HG03095 (cell line): Measurements from ENCODE around the gene SCLT1.

Experiments used
- ATAC-seq: cut with Tn5 transposase; IDR thresholded peaks from one replicate; pipeline ENCODE4 v1.9.1; 2021; ENCODE audit warnings: moderate library complexity; ENCODE audit not compliant: unreplicated experiment

The SCLT1 gene

GRCh38 chr4:128847082-128847724 is 246.1 kb downstream of the SCLT1 start:
- no peak for ATAC-seq

- ATAC-seq = no peak
Measured at GRCh38 chr4:128846063-128846462, 247.3 kb downstream of the SCLT1 start.

DNA sequence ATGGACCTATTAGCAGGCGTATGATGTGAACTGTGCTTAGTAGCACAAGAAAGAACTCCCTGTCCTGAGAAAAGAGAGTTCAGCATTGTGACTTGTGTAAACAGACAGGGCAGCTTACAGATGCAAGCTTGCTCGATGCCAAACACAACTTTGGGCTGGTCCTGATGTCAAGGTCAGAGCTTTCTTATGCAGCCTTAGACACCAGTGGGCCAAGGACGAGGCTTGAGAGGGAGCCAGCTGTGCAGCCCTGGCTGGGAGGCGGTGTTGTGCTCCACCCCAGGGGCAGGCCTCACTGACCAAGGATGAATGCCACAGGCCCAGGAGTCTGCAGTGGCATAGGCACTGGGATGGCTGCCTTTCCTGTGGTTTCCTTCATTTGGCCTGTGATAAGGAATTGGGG is 248.4 kb downstream of the SCLT1 start:
- no peak for ATAC-seq

- no peak for ATAC-seq
Measured at GRCh38 chr4:128841402-128841801, 251.9 kb downstream of the SCLT1 start.

GRCh38 chr4:128840711-128841318 is 252.5 kb downstream of the SCLT1 start:
- ATAC-seq = no peak

DNA sequence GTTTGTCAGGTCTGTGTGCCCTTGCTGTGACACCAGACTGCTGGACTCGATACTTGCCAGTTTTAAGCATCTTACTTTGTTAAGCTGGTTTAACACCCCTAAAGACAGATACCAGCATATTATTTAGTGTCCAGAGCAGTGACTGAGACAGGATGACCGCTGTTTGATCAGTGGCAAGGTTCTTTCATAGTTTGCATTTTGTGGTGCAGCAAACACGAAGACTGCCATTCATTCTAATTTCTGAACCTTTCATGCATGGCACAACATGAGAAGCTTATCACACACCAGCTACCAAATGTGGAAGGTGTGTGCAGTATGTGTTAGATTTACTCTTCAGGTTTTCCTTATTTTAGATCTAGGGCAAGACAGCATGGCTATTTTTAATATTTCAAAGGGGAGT is 255.7 kb downstream of the SCLT1 start:
- no peak for ATAC-seq

DNA sequence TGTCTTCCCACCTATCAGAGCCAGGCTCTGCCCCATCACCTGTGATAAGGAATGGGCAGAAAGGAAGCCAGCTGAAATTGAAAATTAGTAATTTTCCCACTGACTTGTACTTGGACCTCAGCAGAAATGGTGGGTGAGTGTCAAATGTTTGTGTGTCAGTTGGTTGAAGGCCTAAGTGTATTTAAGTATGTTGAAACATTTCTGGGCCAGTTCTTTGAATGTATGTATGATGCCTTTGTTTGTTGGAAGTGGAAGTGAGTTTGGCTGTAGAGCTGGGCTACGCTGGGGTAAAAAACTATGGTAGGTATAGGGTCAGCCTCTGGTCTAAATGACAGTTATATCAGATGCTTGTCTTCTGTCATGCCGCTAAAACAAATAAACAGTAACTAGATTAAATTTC is 256.1 kb downstream of the SCLT1 start:
- ATAC-seq = no peak

GRCh38 chr4:128835498-128836222 is 257.7 kb downstream of the SCLT1 start:
- no peak for ATAC-seq
